Measurements from ENCODE around the gene FGF1. TPM values are rescaled to one million over a fixed set of nuclear protein-coding genes. Genes with fewer than 3 reads are reported as not detected.

The FGF1 gene
- total RNA-seq, 3 donors from 2014 or later: 0.32 to 20.3 (median 6.6) TPM

DNA sequence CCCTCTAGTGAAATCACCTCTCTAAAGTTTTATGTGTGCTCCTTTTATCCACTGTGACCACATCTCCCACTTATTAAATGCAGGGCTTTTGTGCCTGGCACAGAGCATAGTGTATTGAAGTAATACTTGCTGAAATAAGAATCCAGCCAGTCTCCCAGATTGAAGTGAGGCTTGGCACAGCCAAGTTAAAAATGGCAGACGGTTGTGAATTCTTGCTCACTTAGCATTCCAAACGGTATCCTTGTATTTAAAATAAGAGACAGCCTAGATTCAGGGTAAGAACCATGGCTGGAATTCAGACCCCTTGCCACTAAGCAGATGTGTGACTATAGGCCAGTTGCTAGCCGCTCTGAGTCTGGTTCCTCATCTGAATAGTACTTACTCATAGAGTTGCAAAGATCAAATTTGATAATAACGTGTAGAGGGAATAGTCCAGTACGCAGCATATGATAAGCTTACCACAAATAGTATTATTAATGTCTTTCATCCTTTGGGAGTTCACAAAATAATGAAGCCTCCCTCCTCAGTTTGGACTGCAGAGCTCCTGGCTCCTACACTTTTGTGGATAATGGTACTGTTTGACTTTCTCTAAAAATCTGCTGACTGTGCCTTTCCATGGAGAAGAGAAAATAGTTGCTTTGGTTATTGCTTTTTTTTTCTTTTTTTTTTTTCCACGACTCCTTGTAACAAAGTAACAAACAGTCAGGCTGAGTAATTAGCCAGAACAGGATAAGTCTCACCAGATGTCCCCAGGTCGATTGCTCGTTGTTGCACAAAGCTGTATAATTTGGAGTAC, 51.5 kb downstream of the FGF1 start:
- Histone ChIP-seq H3K27me3 (no peaks in the 10 kb centered on the region), H3K9me3 (no peaks in the 10 kb centered on the region), H3K27ac (peak overlapping the region in 1 of 2 donors; percentile 4), H3K4me1 (no peaks in the 10 kb centered on the region), H3K4me3 (no peak overlapping the region), H3K36me3 (no peaks in the 10 kb centered on the region)
- no peak for TF ChIP-seq POLR2AphosphoS5 (IDR thresholded peaks at IDR 0.05)
- TF ChIP-seq POLR2A (IDR thresholded peaks at IDR 0.05): no peak
- TF ChIP-seq, protein P1, sequence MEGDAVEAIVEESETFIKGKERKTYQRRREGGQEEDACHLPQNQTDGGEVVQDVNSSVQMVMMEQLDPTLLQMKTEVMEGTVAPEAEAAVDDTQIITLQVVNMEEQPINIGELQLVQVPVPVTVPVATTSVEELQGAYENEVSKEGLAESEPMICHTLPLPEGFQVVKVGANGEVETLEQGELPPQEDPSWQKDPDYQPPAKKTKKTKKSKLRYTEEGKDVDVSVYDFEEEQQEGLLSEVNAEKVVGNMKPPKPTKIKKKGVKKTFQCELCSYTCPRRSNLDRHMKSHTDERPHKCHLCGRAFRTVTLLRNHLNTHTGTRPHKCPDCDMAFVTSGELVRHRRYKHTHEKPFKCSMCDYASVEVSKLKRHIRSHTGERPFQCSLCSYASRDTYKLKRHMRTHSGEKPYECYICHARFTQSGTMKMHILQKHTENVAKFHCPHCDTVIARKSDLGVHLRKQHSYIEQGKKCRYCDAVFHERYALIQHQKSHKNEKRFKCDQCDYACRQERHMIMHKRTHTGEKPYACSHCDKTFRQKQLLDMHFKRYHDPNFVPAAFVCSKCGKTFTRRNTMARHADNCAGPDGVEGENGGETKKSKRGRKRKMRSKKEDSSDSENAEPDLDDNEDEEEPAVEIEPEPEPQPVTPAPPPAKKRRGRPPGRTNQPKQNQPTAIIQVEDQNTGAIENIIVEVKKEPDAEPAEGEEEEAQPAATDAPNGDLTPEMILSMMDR (IDR thresholded peaks at IDR 0.05): no peak
- DNase-seq (ENCODE audit: low spot score in 2 of 2): no peak
- intact Hi-C loops (cut with DNase I; ENCODE audit: low total_unique reads): no loop called here

DNA sequence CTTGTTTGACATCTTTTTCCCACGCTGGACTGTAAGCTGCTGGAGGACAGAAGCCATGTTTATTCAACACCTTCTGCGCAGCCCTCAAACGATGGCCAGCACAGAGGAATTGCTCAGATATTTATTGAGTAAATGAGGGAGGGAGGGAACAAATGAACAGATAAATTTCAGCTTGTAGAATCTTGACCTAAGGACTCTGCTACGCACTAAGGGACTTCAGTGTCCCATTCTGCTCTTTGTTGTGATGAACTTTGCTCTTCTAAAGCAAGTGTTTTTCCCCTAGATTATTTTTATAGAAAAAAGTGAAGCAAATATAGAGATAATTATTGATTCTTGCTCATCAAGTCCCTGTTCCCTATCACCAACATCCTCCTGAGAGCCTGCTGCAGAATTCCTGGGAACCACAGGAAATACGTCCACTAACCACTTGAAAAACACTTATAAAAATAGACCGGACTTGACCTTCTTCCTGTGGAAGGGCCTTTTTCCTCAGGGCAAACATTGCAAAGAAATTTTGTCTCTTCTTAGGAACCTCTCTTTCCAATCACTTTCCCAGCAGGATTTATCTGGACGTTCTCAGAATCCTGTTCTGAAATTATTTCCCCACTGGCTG, 54.9 kb downstream of the FGF1 start:
- no peak for DNase-seq (ENCODE audit: low spot score in 2 of 2)
- Histone ChIP-seq H3K9me3 (no peaks in the 10 kb centered on the region), H3K27ac (no peak overlapping the region), H3K4me1 (no peaks in the 10 kb centered on the region), H3K27me3 (no peaks in the 10 kb centered on the region), H3K36me3 (no peaks in the 10 kb centered on the region), H3K4me3 (no peak overlapping the region)
- TF ChIP-seq, protein P1 (IDR thresholded peaks at IDR 0.05): no peak
- no peak for TF ChIP-seq POLR2A (IDR thresholded peaks at IDR 0.05)
- TF ChIP-seq POLR2AphosphoS5 (IDR thresholded peaks at IDR 0.05): no peak
- intact Hi-C loops (cut with DNase I; ENCODE audit: low total_unique reads): no loop called here

DNA sequence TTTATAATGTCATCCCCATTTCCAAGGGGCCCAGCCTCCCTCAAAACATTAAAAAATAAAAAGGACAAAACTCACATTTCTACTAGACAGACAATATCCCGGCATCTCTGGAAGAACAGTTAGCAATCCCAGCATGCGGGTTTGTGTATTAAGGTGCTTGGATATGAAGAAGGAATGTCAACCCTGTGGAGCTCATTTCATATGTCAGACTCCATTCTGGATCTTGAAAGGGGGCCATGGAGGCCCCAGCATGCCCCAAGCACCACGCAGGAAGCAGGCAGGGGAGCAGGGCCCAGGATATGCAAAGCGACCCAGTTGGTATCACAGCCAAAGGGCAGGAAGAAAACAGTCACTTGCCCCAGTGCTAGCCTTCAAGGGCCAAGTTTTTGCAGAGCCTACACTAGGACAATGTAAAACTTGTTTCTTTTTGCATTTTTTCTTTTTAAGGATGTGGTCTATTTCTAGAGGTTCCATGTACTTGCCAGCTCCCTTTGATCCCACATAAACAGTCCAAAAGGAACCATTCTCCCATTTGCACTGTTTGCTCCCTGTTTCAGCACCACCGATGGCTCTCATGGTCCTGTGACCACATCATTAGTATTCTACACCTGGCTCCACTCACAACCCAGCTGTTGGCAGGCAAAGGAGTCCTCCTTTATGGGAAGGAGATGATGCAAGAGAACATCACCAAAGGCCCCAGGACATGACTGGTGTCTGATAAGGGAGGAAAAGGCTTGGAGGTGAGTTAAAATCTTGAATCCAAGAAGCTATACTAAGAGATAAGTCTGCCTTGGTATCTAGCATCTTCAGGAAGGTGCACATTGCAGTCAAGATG, 58.3 kb downstream of the FGF1 start:
- Histone ChIP-seq H3K4me3 (no peak overlapping the region), H3K4me1 (no peaks in the 10 kb centered on the region), H3K36me3 (no peaks in the 10 kb centered on the region), H3K27me3 (no peaks in the 10 kb centered on the region), H3K27ac (peak overlapping the region in 1 of 2 donors; percentile 32), H3K9me3 (no peaks in the 10 kb centered on the region)
- no peak for DNase-seq (ENCODE audit: low spot score in 2 of 2)
- TF ChIP-seq POLR2AphosphoS5 (IDR thresholded peaks at IDR 0.05) (no peak), POLR2A (IDR thresholded peaks at IDR 0.05) (no peak)
- TF ChIP-seq, protein P1 (IDR thresholded peaks at IDR 0.05): no peak
- intact Hi-C loops (cut with DNase I; ENCODE audit: low total_unique reads): no loop called here

DNA sequence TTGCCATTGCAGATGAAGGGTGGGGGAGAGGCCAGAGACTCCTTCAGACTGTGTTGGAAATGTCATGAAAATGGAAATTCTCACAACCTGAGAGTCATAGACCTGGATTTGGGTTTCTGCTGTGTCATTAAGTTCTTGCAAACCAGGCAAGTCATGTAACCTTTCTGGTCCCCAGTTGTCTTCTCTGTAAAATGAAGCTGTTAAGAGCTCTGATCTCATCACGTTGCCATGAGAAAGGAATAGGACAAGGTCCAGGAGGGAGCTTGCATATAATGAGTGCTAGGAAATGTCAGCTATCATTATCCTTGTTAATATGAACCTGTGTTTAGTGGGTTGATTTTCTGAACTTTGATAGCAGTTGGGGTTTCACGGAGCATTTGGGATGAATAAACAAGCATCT, 59.1 kb downstream of the FGF1 start:
- Histone ChIP-seq H3K36me3 (no peaks in the 10 kb centered on the region), H3K9me3 (no peaks in the 10 kb centered on the region), H3K27me3 (no peaks in the 10 kb centered on the region), H3K4me1 (no peaks in the 10 kb centered on the region), H3K4me3 (no peak overlapping the region), H3K27ac (peak overlapping the region; percentile 32 to 43)
- TF ChIP-seq, protein P1 (IDR thresholded peaks at IDR 0.05): no peak
- TF ChIP-seq POLR2A (IDR thresholded peaks at IDR 0.05) (no peak), POLR2AphosphoS5 (IDR thresholded peaks at IDR 0.05) (no peak)
- no peak for DNase-seq (ENCODE audit: low spot score in 2 of 2)
- intact Hi-C loops (cut with DNase I; ENCODE audit: low total_unique reads): no loop called here

Data from breast epithelium (tissue), 4 donors.